Adrenal gland (tissue), 12 donors: Measurements from ENCODE around the gene DLGAP1. TPM values are rescaled to one million over a fixed set of nuclear protein-coding genes. Genes with fewer than 3 reads are reported as not detected.

Experiments
- DNase-seq, 7 donors: peaks; one replicate each; pipeline ENCODE4 v3.0.0-alpha.2; 2019 to 2020
- H3K27ac ChIP-seq, 5 donors: fragments of 200-600 bp; sonication (generic) in 4 of 5; 1 replicate in 3 of 5; 2 replicates in 2 of 5; pipeline versions ENCODE4 v1.5.1 to v1.8.0; 2016 to 2020; ENCODE audit warnings: mild to moderate bottlenecking in 1 of 5
- H3K27me3 ChIP-seq: fragments of 200-600 bp; 2 replicates; pipeline ENCODE4 v1.8.0; 2021
- H3K36me3 ChIP-seq, 2 donors: fragments of 200-600 bp; replicated peaks in 1 of 2; 1 replicate in 1 of 2; 2 replicates in 1 of 2; pipeline versions ENCODE4 v1.5.1 to v1.8.0; 2018 to 2022
- H3K4me1 ChIP-seq, 2 donors: fragments of 200-600 bp; replicated peaks in 1 of 2; 1 replicate in 1 of 2; 2 replicates in 1 of 2; pipeline versions ENCODE4 v1.5.1 to v1.8.0; 2018 to 2021
- H3K4me3 ChIP-seq, 4 donors: fragments of 200-600 bp; sonication (generic) in 3 of 4; one replicate each; pipeline ENCODE4 v1.5.1; 2016 to 2018
- H3K9me3 ChIP-seq, 3 donors: fragments of 200-600 bp; sonication (generic) in 1 of 3; replicated peaks in 1 of 3; 1 replicate in 2 of 3; 2 replicates in 1 of 3; pipeline versions ENCODE4 v1.5.1 to v1.8.0; 2016 to 2021
- CTCF ChIP-seq, 6 experiments: fragments of 450-650 bp in 4 of 6; fragments of 200-600 bp in 2 of 6; sonication (generic) in 1 of 6; IDR thresholded peaks; 1 replicate in 5 of 6; 2 replicates in 1 of 6; pipeline versions ENCODE4 v1.5.1 to v1.8.0; 2016 to 2021; ENCODE audit warnings: antibody characterized with exemption in 6 of 6, mild to moderate bottlenecking in 2 of 6, moderate library complexity in 1 of 6
- POLR2A ChIP-seq, 2 donors: fragments of 450-650 bp; IDR thresholded peaks; one replicate each; pipeline ENCODE4 v1.6.1; 2017; ENCODE audit warnings: antibody characterized with exemption in 2 of 2, mild to moderate bottlenecking in 2 of 2, moderate library complexity in 1 of 2
- WGBS, 4 donors: extraction: QIAGEN DNeasy Blood & Tissue Kit in 2 of 4; methylation state at CpG; one replicate each; pipeline versions ENCODE4 v1.1.5 to v1.1.7; 2013 to 2017; 5-methylcytosine and 5-hydroxymethylcytosine counted together
- intact Hi-C, 2 donors: fragments of 100-400 bp; cut with DNase I; formaldehyde crosslinking; loops; one replicate each; pipeline versions ENCODE4 v1.14.1 to v1.15.0; 2022 to 2023
- polyA plus RNA-seq, 3 donors: library from polyadenylated mRNA; stranded (reverse); fragments of 200-250 nt in 2 of 3; fragments of 350-450 nt in 1 of 3; fragmentation: Illumina TruSeq in 1 of 3; extraction: RNeasy Lipid Tissue Mini Kit (QIAGEN cat#74804) in 1 of 3; gene quantifications; one replicate each; pipeline ENCODE4 v1.2.3, GENCODE V29; 2013 to 2014
- total RNA-seq, 9 donors: library from RNA; depleted of rRNA in 4 of 9; stranded (reverse); fragments of >200 nt in 4 of 9; fragments of 120-200 nt in 1 of 9; fragmentation: NEBNext Ultra II Directional in 1 of 9; extraction: Animal tissue kit (Norgen Biotek cat#: 25700) in 1 of 9; gene quantifications; one replicate each; pipeline versions ENCODE4 v1.1.0 to v1.2.4, GENCODE V29; 2013 to 2023
- donor health status: healthy with polysubstance abuse.
- donor health status: Bipolar disorder and iron deficiency.
- donor health status: DM: yes; HTN: yes; CAD: no.
- donor health status: DM: no; HTN: no; CAD: no.
- donor health status: DM: no; HTN: no; CAD: no.
- donor health status: DM: yes; HTN: yes; CAD: no.

The DLGAP1 gene
- total and polyA plus RNA-seq, 12 donors: 1.7 to 30.9 (median 12.9) TPM

GRCh38 chr18:3753106-3753505, 702.0 kb downstream of the DLGAP1 start:
- TF ChIP-seq POLR2A (IDR thresholded peaks at IDR 0.05): no peak
- TF ChIP-seq CTCF (IDR thresholded peaks at IDR 0.05): no peak
- WGBS, 4 donors: 85 to 89% (median 86%) methylated on average over 4 of the region's 4 CpGs

GRCh38 chr18:3748086-3748485, 707.0 kb downstream of the DLGAP1 start:
- WGBS, 4 donors: 64 to 88% (median 78%) methylated on average over 3 of the region's 3 CpGs
- DNase-seq: no peak
- Histone ChIP-seq H3K4me3 (no peak overlapping the region), H3K27ac (peak overlapping the region in 2 of 5 donors; percentile 60 to 74), H3K4me1 (peaks cover 0 to 14% of the 10 kb centered on the region in 2 donors), H3K9me3 (no peaks in the 10 kb centered on the region), H3K36me3 (no peaks in the 10 kb centered on the region), H3K27me3 (no peaks in the 10 kb centered on the region)
- TF ChIP-seq POLR2A (IDR thresholded peaks at IDR 0.05) (no peak), CTCF (IDR thresholded peaks at IDR 0.05) (no peak)
- intact Hi-C loops: no loop called here

More at GRCh38 chr18:3753106-3753505, 702.0 kb downstream of the DLGAP1 start:
- H3K27me3 ChIP-seq: no peaks in the 10 kb centered on the region
- intact Hi-C loops: no loop called here
- no peak for DNase-seq
- no peak overlapping the region for H3K27ac ChIP-seq
- H3K4me3 ChIP-seq: no peak overlapping the region
- no peaks in the 10 kb centered on the region for H3K9me3 ChIP-seq
- H3K4me1 ChIP-seq: peaks cover 0 to 2% of the 10 kb centered on the region in 2 donors
- H3K36me3 ChIP-seq: no peaks in the 10 kb centered on the region

GRCh38 chr18:3747176-3747973, 707.7 kb downstream of the DLGAP1 start:
- peak; percentile 37 to 88 (median 68) for DNase-seq
- WGBS, 4 donors: 36 to 44% (median 40%) methylated on average over 14 of the region's 14 CpGs
- H3K27ac ChIP-seq: peak overlapping the region in 3 of 5 donors; percentile 26 to 74 (median 66)
- no peaks in the 10 kb centered on the region for H3K36me3 ChIP-seq
- no peaks in the 10 kb centered on the region for H3K9me3 ChIP-seq
- H3K4me1 ChIP-seq: peaks cover 0 to 14% of the 10 kb centered on the region in 2 donors
- TF ChIP-seq CTCF (IDR thresholded peaks at IDR 0.05): no peak
- TF ChIP-seq POLR2A (IDR thresholded peaks at IDR 0.05): no peak
- intact Hi-C loops: no loop called here
- H3K27me3 ChIP-seq: no peaks in the 10 kb centered on the region
- H3K4me3 ChIP-seq: no peak overlapping the region

GRCh38 chr18:3742541-3742940, 712.6 kb downstream of the DLGAP1 start:
- Histone ChIP-seq H3K4me3 (no peak overlapping the region), H3K36me3 (no peaks in the 10 kb centered on the region), H3K4me1 (peaks cover 0 to 7% of the 10 kb centered on the region in 2 donors), H3K27me3 (no peaks in the 10 kb centered on the region), H3K9me3 (no peaks in the 10 kb centered on the region), H3K27ac (no peak overlapping the region)
- 0 to 71% (median 39%) methylated on average over 1 of the region's 1 CpG for WGBS, 4 donors
- DNase-seq: no peak
- TF ChIP-seq CTCF (IDR thresholded peaks at IDR 0.05) (no peak), POLR2A (IDR thresholded peaks at IDR 0.05) (no peak)
- intact Hi-C loops: no loop called here
